ENCODE results near the gene NUDT8.
"Not testable (repeated sequence)": the region's sequence is repeated elsewhere in the genome, so short reads cannot be mapped to it uniquely, and the experiment has no call there.

NUDT8 gene

DNA sequence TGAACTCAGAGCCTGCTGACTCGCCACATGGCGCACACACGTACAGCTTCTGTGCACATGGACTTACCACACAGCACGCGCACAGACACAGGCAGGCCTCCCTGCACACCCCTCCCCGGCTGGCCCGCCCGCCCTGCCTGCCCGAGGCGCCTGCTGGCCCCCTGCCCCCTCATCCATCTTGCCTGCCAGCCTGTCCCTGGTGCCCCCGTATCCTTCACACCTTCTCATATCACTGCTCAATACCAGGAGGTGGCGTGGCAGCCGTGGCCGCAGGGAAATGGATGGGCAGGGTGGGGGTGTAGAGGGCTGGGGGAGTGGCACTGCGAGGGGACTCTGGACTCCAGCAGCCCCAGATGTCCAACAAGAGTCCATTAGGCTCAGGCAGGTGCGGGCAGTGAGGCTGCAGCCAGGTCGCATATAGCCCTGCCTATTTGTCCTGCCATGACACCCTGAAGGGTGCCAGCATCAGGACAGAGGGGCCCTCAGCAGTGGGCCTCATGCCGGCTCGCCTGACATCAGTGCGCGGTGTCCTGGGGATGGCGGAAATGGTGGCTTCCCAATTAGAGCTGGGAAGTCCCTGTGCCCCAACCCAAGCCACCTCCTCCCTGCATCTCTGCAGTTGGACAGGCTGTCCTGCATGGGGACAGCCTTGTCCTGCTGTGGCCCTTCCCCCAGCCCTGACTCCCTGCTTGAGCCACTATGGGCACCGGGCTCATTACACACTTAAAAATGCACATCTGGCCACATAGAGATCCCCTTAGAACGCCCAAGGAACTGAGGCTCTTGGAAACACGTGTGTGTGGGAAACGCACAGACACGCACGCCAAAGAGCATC is 11.8 kb upstream of the NUDT8 start:
- DNase-seq, result no peak

GRCh38 chr11:67640758-67641337 is 11.1 kb upstream of the NUDT8 start:
- DNase-seq, result no peak

DNA sequence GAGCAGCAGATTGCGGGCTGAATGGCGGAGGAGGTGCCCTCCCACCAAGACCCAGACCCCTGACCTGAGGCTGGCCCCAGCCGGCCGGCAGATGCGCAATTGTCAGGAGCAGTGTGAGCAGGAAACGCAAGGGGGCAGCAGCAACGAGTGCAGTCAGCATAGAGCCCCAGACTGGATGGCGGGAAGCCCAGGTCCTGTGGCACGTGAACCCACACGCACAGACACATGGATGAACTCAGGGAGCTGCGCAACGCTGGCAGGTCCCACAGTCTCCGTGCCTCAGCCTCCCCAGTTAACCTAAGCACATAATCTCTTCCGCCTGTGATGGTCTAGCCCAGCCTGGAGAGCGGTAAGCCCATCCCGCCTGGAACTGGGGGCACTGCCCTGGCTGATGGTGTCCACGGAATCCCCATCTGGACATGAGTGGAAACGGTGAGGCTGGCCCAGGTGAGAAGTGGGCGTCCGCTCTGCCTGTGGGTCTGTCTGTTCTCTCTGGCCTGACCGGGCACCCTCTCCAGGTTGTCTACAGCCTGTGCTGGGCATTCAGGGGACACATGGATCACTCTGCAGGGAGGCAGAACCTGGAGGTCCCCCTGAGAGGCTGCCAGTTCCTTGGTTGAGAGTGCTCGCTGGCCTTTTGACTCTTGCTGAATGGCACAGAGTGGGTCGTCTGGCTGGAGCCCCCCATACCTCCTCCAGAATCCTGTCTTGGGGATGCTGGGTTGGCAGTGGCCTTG is 10.5 kb upstream of the NUDT8 start:
- peak; percentile 61 for DNase-seq

DNA sequence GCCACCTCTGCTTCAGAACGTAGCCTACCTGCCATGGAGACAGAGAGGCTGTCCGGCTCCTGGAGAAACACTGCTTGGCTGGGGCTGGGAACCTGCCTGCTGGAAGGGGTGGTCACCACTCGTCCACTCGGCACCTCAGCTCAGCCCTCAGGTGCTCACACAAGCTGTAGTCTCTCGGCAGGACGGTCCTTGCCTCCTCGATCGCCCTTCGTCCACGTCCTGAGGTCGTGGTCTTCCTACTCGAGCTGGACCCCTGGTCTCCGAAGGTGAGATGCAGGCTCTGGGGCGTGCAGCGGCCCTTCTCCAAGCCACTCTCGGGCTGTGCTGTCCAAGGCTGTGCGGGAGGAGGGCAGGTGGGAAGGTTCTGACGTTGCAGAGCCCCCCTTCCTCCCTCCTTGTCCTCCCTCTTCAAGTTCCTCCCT is 9.7 kb upstream of the NUDT8 start, which contains the start of gene TBX10:
TBX10 (minus strand) TSS at position 326 of the 422 bp plus-strand sequence; CDS start at position 35, 291 bp downstream.
- DNase-seq, result no peak

DNA sequence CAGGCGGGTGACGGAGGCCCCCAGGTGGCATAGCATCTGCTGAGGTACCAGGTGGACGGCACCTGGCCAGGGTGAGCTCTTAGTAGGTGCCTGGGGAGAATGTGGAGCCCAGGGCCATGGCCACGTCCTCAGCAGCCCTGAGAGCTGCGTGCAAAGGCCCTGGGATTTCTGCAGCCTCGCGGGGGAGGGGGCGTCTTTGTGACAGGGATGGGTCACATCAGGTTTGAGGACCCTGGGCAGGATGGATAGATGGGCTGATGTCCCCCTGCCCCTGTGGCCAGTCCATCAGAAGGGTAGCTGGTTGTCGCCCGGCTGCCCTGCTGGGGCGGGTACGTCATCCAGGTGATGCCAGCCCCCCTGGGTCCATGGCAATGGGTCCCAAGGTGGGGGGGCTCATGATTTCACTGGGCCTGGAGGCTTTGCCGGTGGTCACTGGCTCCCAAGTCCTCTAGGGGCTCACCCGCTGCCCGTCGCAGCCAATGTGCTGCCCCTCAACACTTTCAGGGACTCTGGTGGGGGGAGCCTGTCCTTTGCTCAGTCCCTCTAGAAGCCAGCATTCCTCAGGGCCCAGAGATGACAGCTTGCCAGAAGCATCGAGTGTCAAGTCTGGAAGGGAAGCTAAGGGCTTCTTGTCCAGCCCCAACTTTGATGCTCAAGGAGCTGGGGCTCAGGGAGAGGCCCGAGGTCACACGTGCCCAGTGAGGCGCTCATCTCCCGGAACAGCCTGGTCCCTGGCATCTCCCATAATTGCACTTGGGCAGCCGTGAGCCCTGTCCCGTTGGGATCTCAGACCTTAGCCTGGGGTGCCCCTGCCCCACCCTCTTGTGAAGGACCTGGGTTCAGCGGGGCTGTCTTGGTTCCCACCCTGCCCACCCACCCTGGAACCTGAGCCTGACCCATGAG is 9.0 kb upstream of the NUDT8 start:
- no peak for DNase-seq

- not testable (repeated sequence) for DNase-seq
Observed at GRCh38 chr11:67637441-67637840, 7.7 kb upstream of the NUDT8 start.

DNA sequence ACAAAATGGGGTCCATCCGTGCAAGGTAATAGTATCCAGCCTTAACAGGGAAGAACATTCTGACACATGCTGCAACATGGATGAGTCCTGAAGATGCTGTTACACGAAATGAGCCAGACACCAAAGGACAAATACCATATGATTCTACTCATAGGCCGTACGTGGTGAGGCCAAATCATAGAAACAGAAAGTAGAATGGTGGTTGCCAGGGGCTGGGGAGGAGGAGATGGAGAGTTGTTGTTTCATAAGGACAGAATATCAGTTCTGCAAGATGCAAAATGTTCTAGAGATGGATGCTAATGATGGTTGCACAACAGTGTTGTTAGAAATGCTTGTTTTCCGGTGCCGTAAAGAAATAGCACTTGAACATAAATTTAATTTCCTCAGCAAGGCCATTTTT is 7.2 kb upstream of the NUDT8 start:
- DNase-seq, result no peak

DNA sequence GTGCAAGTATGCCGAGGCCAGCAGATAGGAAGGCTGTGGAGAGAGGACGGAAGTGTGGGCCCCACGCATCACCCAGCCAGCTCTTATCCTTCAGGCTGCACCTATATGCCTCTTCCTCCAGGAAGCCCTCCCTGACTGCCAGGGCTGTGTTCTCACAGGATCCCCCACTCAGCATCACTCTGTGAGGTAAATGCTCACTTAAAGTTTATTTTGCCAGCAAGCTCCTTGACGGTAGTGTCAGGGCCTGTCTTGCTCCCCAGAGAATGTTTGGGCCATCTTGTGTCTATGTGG is 5.4 kb upstream of the NUDT8 start:
- no peak for DNase-seq

GRCh38 chr11:67634366-67635230 is 4.9 kb upstream of the NUDT8 start:
- DNase-seq, result no peak

DNA sequence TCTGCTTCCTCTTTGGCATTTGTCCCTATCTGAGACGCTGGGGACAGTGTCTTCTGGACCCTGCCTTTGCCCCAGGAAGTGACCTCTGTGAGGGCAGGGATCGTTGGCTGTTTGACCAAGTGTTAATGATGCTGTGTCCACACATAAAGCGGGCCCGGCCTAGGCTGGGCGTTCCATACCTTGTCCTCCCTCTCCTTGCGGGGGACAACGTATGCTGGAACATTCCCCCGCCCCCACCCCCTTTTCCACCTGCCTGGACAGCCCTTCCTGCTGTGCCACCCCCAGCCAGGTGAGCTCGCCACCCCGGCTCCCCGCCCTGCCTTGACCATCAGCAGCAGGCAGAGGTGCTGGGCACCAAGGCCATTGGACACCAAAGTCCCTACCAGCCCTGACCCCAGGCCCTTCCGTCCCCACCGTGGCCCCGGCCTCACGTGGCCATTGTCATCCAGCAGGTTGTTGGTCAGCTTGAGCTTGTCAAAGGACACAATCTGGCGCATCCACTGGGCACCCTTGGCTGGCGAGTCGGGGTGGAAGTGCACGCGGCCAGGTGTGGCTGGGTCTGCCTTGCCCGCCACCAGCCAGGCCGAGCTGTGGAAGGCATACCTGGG is 4.1 kb upstream of the NUDT8 start:
- no peak for DNase-seq

DNA sequence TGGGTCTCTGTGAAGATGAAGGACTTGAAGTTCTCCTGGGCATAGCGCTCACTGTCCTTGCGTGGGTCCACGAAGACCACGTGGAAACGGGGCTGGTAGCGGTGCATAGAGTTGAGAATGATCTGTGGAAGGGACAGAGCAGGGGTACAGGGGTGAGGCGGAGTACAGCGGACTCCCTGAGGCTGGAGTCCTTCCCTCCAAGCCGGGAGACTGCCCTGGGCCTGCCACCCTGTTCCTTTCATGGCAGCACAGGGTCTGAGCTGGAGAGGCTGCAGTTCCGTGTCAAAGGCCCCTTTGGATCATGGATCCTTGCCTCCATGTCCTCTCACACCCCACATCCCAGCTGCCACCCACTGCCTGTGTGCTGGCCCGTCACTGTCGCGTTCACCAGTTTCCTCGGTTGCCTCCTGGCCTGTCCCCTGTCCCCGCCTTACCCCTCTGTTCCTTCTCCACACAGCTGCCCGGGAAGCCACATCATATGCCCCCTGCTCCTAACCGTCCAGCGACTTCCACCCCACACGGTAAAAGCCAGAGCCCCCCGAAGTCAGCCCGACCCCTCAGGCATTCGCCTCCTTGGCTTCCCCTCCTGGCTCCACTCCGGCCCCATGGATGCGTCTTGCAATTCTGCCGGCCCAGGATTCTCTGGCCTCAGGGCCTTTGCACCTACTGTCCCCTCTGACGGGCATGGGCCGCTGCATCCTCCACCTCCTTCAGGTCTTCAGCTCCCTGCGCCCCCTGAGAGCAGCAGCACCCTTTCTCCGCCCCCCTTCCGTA is 3.4 kb upstream of the NUDT8 start:
- no peak for DNase-seq

DNA sequence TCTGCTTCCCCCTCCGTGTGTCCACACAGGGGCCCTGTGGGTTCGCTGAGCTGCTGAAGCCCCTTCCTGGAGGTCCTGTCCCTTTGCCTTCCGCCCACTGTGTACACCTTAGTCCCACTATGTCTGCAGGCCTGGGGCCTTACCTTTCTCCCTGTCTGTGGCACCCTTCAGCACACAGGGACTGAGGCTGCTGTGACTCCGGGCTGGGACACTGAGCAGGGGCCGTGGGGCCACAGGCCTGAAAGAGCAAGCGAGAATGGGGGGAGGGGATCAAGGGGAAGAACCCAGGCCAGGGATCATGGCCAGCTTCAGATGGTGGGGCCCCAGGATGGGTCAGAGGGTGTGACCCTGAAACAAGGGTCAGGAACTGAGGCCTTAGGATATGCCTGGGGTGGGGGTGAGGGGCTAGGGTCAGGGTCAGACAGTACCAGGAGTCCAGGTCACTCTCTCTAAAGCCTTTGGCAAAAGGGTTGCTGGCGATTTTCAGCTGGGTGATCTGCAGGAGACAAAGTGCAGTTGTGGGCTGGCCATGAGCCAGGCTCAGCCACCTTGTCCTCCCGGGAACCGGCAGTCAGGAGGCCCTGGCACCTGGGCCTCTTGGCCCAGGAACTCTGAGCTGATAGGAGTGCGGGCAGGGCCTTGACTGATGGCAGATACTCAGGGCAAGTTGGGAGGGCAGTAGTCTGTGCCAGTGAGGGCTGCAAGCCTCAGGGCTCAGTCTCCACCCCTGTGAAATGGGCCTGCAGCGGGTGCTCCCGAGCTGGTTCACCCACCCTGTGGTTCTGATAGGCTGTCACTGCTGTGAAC is 2.6 kb upstream of the NUDT8 start:
- no peak for DNase-seq

- no peak for DNase-seq
Observed at GRCh38 chr11:67631853-67632174, 2.1 kb upstream of the NUDT8 start.

GRCh38 chr11:67631411-67631810 is 1.7 kb upstream of the NUDT8 start:
- no peak for DNase-seq

GRCh38 chr11:67630943-67631331 is 1.2 kb upstream of the NUDT8 start:
- no peak for DNase-seq

DNA sequence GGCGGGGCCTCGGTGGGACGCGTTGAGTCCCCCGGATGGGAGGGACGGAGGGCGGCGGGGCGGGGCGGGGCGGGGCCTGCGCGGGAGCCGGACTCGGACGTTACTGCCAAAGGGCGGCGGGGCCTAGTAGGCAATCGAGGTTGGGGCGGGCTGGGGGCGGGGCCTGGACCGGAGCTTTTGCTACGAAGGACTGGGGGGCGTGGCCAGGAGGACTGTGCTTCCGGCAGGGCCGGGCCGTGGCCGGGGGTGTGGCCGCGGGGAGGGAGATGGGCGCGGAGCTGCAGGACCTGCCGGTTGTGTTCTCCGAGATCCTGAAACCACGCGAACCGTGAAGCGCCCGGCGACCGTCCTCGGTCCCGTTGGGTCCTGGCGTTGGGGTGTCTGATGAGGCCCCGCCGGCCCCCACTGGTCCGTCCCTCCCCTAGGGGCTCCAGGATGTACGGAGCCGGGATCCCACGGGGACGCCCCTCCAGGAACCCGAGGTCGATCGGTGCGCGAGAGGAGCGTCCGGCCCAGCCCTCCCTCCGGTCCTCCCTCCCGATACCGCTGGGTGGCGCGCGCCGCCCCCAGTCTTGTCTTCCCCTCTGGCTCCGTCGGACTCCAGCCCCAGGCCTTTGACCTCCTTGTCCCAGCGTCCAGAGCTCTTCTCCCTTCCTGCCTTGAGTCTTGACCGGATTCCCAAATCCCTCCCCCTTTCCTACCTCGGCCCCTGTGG is 648 bp upstream of the NUDT8 start:
- peak; percentile 96 for DNase-seq

- no peak for DNase-seq
Observed at GRCh38 chr11:67628710-67629385, 889 bp downstream of the NUDT8 start.

DNA sequence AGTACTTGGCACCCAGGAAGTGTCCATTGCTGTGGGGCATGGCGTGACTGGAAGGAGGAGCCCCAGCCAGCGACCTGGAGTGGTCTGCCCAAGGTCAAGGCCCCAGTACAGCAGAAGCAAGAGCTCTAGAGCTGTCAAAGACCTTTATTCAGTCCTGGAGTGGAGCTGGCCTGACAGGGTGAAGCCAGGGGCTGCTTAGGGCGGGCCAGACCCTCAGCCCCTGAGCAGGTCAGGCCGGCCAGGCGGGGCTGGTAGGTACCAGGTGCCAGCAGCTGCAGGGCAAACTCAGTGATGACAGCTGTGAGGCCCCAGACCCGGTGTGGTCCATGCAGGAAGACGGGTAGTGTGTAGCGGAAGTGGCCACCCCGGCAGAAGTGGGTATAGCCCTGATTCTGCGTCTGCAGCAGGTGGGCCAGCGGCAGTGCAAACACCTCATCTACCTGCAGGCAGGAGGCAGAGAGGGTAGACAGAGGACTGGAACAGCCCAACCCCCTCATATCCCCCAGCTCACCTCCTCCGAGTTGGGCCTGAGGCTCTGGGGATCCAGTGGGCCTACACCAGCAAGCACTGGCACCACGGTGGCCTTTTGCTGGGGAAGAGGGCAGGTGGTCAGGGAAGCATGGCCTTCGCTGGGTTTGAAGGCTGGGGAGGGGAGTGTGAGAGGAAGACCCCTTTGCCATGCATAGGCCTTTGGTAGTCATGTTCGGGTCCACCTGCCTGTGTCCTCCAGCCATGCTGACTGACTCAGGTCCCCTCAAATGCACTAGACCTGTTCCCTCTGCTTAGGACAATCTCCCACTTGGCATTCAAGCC is 1.7 kb downstream of the NUDT8 start:
- DNase-seq, result no peak
